SK-N-SH (cell line): ENCODE data around the gene GPR143.
"Not testable (repeated sequence)": the region's sequence is repeated elsewhere in the genome, so short reads cannot be mapped to it uniquely, and the experiment has no call there.

ENCODE experiments used
- CTCF ChIP-seq: fragments of 200-600 bp; sonication (generic); IDR thresholded peaks from 2 replicates; pipeline ENCODE4 v1.6.1; 2017; ENCODE audit warnings: antibody characterized with exemption, mild to moderate bottlenecking, moderate library complexity
- EP300 ChIP-seq, 2 experiments: IDR thresholded peaks; 2 replicates each; pipeline versions ENCODE4 v1.4.0 to v1.6.1; 2012; ENCODE audit warnings: borderline replicate concordance in 1 of 2, low read depth in 1 of 2, low read length in 1 of 2
- EZH2phosphoT487 ChIP-seq: fragments of 200-600 bp; sonication (generic); IDR thresholded peaks from 2 replicates; pipeline ENCODE4 v1.6.1; 2017; ENCODE audit warnings: low read depth, mixed run types, mild to moderate bottlenecking, antibody characterized with exemption, moderate library complexity, borderline replicate concordance
- NRF1 ChIP-seq: IDR thresholded peaks from 2 replicates; pipeline ENCODE4 v1.6.1; 2012; ENCODE audit warnings: low read depth, mild to moderate bottlenecking, low read length
- RFX5 ChIP-seq: IDR thresholded peaks from 2 replicates; pipeline ENCODE4 v1.6.1; 2012; ENCODE audit warnings: mild to moderate bottlenecking, improper control_type of control experiment, low read length
- SIN3A ChIP-seq: IDR thresholded peaks from 2 replicates; pipeline ENCODE4 v1.6.1; 2012; ENCODE audit warnings: low read depth, mild to moderate bottlenecking, low read length, moderate library complexity, borderline replicate concordance

DNA sequence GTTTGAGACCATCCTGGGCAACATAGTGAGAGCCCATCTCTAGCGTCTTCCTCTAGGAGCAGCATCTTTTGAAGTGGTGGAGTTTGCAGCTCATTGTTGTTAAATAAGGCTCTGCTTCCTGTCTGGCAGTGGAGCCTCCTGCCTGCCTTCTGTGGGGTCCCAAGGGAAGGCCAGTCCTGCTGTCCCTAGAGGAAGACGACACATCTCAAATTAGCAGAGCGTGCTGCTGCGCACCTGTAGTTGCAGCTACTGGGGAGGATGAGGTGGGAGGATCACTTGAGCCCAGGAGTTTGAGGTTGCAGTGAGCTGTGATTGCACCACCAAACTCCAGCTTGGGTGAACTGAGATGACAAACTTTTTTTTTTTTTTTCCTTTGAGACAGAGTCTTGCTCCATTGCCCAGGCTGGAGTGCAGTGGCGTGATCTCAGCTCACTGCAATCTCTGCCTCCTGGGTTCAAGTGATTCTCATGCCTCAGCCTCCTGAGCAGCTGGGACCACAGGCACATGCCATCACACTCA is 2.7 kb upstream of the GPR143 start:
- TF ChIP-seq CTCF; RFX5; EP300 (IDR thresholded peaks at IDR 0.05; ENCODE audit: borderline replicate concordance in 1 of 2, low read depth in 1 of 2, low read length in 1 of 2); EZH2phosphoT487; NRF1; SIN3A: not testable (repeated sequence)
